Keratinocyte (primary cell): ENCODE data around the gene MYBPHL. TPM values are rescaled to one million over a fixed set of nuclear protein-coding genes. Genes with fewer than 3 reads are reported as not detected.

Source experiments
- DNase-seq: peaks from one replicate; pipeline ENCODE4 v3.0.0-alpha.2; 2011; ENCODE audit warnings: low read depth, missing footprints, low spot score
- FAIRE-seq: peaks from 2 replicates; lab custom pipeline; 2011; peaks lifted over from hg19 to GRCh38; lab: Jason Lieb, UNC
- H2AFZ ChIP-seq: 2 replicates; pipeline ENCODE4 v1.6.0; 2012; ENCODE audit warnings: low read length, control low read depth, inconsistent platforms; ENCODE audit not compliant: control insufficient read depth
- H3K27ac ChIP-seq: 2 replicates; pipeline ENCODE4 v1.5.1; 2011; ENCODE audit warnings: low read length; ENCODE audit not compliant: control insufficient read depth, insufficient read depth
- H3K27me3 ChIP-seq: 3 replicates; pipeline ENCODE4 v1.6.0; 2011; ENCODE audit warnings: low read length; ENCODE audit not compliant: control insufficient read depth, insufficient read depth; ENCODE audit errors: extremely low read depth
- H3K36me3 ChIP-seq, 2 experiments: 2 replicates in 1 of 2; 3 replicates in 1 of 2; pipeline ENCODE4 v1.5.1; 2011; ENCODE audit warnings: low read length in 2 of 2, mild to moderate bottlenecking in 1 of 2; ENCODE audit not compliant: control insufficient read depth in 2 of 2, insufficient read depth in 2 of 2; ENCODE audit errors: extremely low read depth in 1 of 2
- H3K4me1 ChIP-seq: 3 replicates; pipeline ENCODE4 v1.5.1; 2011; ENCODE audit warnings: low read length; ENCODE audit not compliant: control insufficient read depth, insufficient read depth; ENCODE audit errors: extremely low read depth
- H3K4me2 ChIP-seq: 3 replicates; pipeline ENCODE4 v1.6.0; 2011; ENCODE audit warnings: low read depth, low read length; ENCODE audit not compliant: control insufficient read depth, insufficient read depth; ENCODE audit errors: extremely low read depth
- H3K4me3 ChIP-seq, 3 experiments: fragments of 200-600 bp in 1 of 3; sonication (generic) in 1 of 3; 2 replicates in 2 of 3; 3 replicates in 1 of 3; pipeline ENCODE4 v1.5.1; 2011 to 2016; ENCODE audit warnings: low read length in 3 of 3, mild to moderate bottlenecking in 3 of 3, control low read depth in 2 of 3, inconsistent platforms in 1 of 3, low read depth in 1 of 3, mixed read lengths in 1 of 3, mixed run types in 1 of 3, moderate library complexity in 1 of 3; ENCODE audit not compliant: control insufficient read depth in 2 of 3, insufficient read depth in 2 of 3; ENCODE audit errors: extremely low read depth in 1 of 3
- H3K79me2 ChIP-seq: 2 replicates; pipeline ENCODE4 v1.6.0; 2012; ENCODE audit warnings: low read length; ENCODE audit not compliant: control insufficient read depth, insufficient read depth
- H3K9ac ChIP-seq: 3 replicates; pipeline ENCODE4 v1.6.0; 2011; ENCODE audit warnings: low read length; ENCODE audit not compliant: control insufficient read depth, insufficient read depth; ENCODE audit errors: extremely low read depth
- H3K9me1 ChIP-seq: 3 replicates; pipeline ENCODE4 v1.6.0; 2011; ENCODE audit warnings: low read length; ENCODE audit not compliant: control insufficient read depth, insufficient read depth; ENCODE audit errors: extremely low read depth
- H3K9me3 ChIP-seq: 2 replicates; pipeline ENCODE4 v1.5.1; 2012; ENCODE audit warnings: low read depth, low read length; ENCODE audit not compliant: control insufficient read depth
- H4K20me1 ChIP-seq: 3 replicates; pipeline ENCODE4 v1.6.0; 2011; ENCODE audit warnings: low read length; ENCODE audit not compliant: control insufficient read depth, insufficient read depth; ENCODE audit errors: extremely low read depth
- CTCF ChIP-seq, 3 experiments: IDR thresholded peaks in 1 of 3; conservative IDR thresholded peaks in 1 of 3; optimal IDR thresholded peaks in 1 of 3; 2 replicates in 2 of 3; 3 replicates in 1 of 3; pipeline versions ENCODE3 to v1.5.1; 2011; ENCODE audit warnings: low read length in 3 of 3, mild to moderate bottlenecking in 3 of 3, moderate library complexity in 2 of 3, control low read depth in 1 of 3, inconsistent platforms in 1 of 3; ENCODE audit not compliant: insufficient read depth in 2 of 3; ENCODE audit errors: extremely low read depth in 1 of 3
- EZH2 ChIP-seq: IDR thresholded peaks from one replicate; pipeline ENCODE4 v1.6.1; 2012; ENCODE audit warnings: inconsistent platforms, mild to moderate bottlenecking, low read length, moderate library complexity
- dilution Hi-C: fragments of 300-500 bp; cut with MboI; formaldehyde crosslinking; loops from one replicate; pipeline ENCODE4 v1.7.0; 2020; ENCODE audit warnings: low sequenced_read_pairs; ENCODE audit not compliant: extremely low pct_ligation_motif_present
- polyA plus RNA-seq, 5 experiments: library from polyadenylated mRNA; depleted of rRNA in 3 of 5; stranded (reverse) in 3 of 5; stranded (forward) in 1 of 5; unstranded in 1 of 5; fragments of >200 nt; gene quantifications; 1 replicate in 1 of 5; 2 replicates in 3 of 5; 3 replicates in 1 of 5; pipeline versions ENCODE4 v1.2.1 to v1.2.3, GENCODE V29; 2011 to 2012; ENCODE audit warnings: missing spikeins in 2 of 5, low read depth in 1 of 5, low replicate concordance in 1 of 5

The MYBPHL gene
- polyA plus RNA-seq, 1 donor (not counting 4 experiments of a cell fraction or from before 2014, with no cell fraction given) = 1.1 TPM

- no peak for FAIRE-seq
- H4K20me1 ChIP-seq = no peaks in the 10 kb centered on the region
- no peak for TF ChIP-seq EZH2
- TF ChIP-seq CTCF (optimal IDR thresholded peaks at IDR 0.05 in 1 of 3, IDR thresholded peaks at IDR 0.05 in 1 of 3, conservative IDR thresholded peaks at IDR 0.05 in 1 of 3; ENCODE audit: extremely low read depth in 1 of 3, insufficient read depth in 2 of 3, low read length in 3 of 3) = no peak
- dilution Hi-C loops = no loop called here
- H3K9ac ChIP-seq = no peak overlapping the region
- H3K4me2 ChIP-seq = no peak overlapping the region
- no peak for DNase-seq
- H3K79me2 ChIP-seq = no peaks in the 10 kb centered on the region
- H3K4me1 ChIP-seq = no peaks in the 10 kb centered on the region
- H2AFZ ChIP-seq = no peak overlapping the region
- no peaks in the 10 kb centered on the region for H3K9me1 ChIP-seq
- no peaks in the 10 kb centered on the region for H3K9me3 ChIP-seq
- no peak overlapping the region for H3K27ac ChIP-seq
- H3K27me3 ChIP-seq = no peaks in the 10 kb centered on the region
- H3K4me3 ChIP-seq = no peak overlapping the region
- no peaks in the 10 kb centered on the region for H3K36me3 ChIP-seq
Observed at GRCh38 chr1:109350655-109351054, 43.8 kb upstream of the MYBPHL start.

GRCh38 chr1:109350182-109350581 is 43.4 kb upstream of the MYBPHL start:
- Histone ChIP-seq H3K79me2 (no peaks in the 10 kb centered on the region), H3K9me1 (no peaks in the 10 kb centered on the region), H3K9me3 (no peaks in the 10 kb centered on the region), H3K4me3 (no peak overlapping the region), H3K4me2 (no peak overlapping the region), H3K27ac (no peak overlapping the region), H4K20me1 (no peaks in the 10 kb centered on the region), H3K27me3 (no peaks in the 10 kb centered on the region), H3K9ac (no peak overlapping the region), H3K36me3 (no peaks in the 10 kb centered on the region), H2AFZ (no peak overlapping the region), H3K4me1 (no peaks in the 10 kb centered on the region)
- DNase-seq = no peak
- TF ChIP-seq CTCF (optimal IDR thresholded peaks at IDR 0.05 in 1 of 3, IDR thresholded peaks at IDR 0.05 in 1 of 3, conservative IDR thresholded peaks at IDR 0.05 in 1 of 3; ENCODE audit: extremely low read depth in 1 of 3, insufficient read depth in 2 of 3, low read length in 3 of 3) = no peak
- no peak for TF ChIP-seq EZH2
- dilution Hi-C loops = no loop called here
- FAIRE-seq = no peak
